ENCODE results near the gene TPSG1.

DNA sequence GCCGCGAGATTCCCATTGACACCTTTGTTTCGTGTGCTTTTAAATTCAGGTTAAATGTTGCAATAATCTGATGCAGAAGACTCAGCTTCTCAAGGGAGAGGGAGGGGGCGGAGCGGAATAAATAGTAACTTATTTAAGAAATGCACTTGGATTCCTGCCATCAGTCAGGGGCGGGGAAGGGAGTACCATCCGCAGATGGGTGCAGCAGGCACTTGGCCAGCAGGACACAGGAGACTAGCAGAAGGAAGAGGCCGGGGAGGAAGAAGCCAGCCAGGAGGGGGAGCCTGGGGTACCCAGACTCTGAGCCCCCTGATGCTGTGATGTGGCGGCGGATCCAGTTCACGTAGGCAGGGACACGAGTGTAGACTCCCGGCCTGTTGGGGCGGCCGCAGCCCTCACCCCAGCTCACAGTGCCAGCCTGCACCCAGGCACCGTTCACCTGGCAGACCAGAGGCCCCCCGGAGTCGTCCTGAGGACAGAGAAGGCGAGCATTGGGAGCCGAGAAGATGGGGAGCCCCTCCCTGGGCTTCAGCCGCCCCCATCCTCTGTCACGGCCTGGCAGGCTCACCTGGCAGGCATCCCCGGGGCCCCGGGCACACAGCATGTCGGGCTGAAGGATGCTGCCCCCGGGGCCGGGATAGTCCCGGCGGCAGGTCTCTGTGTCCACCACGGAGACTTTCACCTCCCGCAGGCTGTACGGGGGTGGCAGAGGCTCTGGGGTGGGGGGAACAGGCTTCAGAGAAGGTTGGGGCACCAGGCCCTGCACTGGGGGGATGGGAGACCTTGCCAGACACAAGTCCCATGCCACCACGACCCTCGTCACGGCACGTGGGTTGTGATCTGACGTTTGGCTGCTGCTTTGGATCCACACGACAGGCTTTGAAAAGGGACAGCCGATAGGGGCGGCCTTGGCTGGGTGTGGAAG lies 3.2 kb downstream of the TPSG1 start:
- no peak for TF ChIP-seq ZNF274 (IDR thresholded peaks at IDR 0.05; ENCODE audit: low read depth, low read length)
- no peak for TF ChIP-seq SUZ12 (IDR thresholded peaks at IDR 0.05; ENCODE audit: extremely low read depth, insufficient read depth, insufficient read length)
- no peak for TF ChIP-seq YY1 (IDR thresholded peaks at IDR 0.05; ENCODE audit: insufficient read depth, insufficient read length)

Data from NT2/D1 (cell line).